GM12801 (cell line): ENCODE results near the gene SH2D1B.

Source experiments
- TF ChIP-seq, protein P1 (sequence below): IDR thresholded peaks from one replicate; pipeline ENCODE4 v1.5.1; 2011; ENCODE audit warnings: control low read depth; ENCODE audit not compliant: insufficient read length; ENCODE audit errors: extremely low read depth

The SH2D1B gene

DNA sequence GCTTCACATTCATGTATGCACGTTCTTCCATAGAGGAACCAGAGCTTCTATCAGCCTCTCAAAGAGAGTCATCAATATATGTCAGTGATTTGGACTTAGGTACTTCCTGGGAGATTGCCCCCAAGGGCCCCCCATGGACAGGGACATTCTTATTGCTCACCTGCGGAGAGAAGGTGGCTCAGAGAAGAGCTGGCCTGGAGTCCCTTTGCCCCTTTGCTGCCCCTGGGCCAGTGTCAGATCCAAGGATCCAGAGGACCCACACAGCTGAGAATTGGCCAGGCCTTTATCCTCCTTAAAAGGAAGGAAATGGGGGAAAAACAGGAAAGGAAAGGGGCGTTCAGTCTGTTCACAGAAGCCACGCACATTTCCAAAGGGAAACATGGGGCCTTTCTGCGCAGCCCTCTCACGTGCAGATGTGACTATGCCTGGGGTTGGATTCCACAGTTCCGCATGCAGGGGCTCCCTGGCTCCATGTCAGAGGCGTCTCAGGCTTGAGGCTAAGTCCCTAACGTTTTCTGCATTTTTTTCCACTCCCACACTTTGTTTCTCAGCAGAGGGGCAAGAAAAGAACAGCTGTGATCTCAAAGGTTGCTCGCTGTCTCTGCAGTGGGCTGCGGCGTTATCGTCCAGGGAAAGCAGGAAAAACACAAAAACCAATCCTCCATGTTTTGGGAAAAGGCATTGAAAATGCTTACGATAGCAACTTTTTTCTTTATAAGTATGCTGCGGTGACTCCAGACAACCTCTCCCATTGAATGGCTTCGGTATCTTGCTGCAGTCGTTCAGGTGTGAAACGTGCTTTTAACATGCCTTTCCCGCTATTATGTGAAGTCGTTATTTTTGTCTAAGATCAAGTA is 24.5 kb downstream of the SH2D1B start:
- TF ChIP-seq, protein P1, sequence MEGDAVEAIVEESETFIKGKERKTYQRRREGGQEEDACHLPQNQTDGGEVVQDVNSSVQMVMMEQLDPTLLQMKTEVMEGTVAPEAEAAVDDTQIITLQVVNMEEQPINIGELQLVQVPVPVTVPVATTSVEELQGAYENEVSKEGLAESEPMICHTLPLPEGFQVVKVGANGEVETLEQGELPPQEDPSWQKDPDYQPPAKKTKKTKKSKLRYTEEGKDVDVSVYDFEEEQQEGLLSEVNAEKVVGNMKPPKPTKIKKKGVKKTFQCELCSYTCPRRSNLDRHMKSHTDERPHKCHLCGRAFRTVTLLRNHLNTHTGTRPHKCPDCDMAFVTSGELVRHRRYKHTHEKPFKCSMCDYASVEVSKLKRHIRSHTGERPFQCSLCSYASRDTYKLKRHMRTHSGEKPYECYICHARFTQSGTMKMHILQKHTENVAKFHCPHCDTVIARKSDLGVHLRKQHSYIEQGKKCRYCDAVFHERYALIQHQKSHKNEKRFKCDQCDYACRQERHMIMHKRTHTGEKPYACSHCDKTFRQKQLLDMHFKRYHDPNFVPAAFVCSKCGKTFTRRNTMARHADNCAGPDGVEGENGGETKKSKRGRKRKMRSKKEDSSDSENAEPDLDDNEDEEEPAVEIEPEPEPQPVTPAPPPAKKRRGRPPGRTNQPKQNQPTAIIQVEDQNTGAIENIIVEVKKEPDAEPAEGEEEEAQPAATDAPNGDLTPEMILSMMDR, result no peak

GRCh38 chr1:162386292-162387225 is 25.4 kb downstream of the SH2D1B start:
- TF ChIP-seq, protein P1, result no peak

- TF ChIP-seq, protein P1, result no peak
Measured at GRCh38 chr1:162385702-162386101, 26.2 kb downstream of the SH2D1B start.

DNA sequence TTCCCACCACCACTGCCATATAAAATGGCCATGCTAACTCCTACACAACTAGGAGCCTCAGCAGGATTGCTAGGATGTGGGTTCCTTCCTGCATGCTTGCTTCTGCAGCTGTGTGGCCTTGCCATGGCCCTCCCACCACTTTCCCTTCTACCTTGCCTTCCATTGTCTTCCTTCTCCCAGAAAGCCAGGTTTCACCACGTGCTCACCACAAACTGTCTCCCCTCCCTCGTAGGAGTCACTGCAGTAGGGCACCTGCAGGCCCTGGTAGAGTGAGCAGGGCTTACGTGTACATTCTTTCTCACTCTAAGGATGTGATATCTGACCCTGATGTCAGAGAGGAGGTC is 26.7 kb downstream of the SH2D1B start:
- TF ChIP-seq, protein P1, result no peak

DNA sequence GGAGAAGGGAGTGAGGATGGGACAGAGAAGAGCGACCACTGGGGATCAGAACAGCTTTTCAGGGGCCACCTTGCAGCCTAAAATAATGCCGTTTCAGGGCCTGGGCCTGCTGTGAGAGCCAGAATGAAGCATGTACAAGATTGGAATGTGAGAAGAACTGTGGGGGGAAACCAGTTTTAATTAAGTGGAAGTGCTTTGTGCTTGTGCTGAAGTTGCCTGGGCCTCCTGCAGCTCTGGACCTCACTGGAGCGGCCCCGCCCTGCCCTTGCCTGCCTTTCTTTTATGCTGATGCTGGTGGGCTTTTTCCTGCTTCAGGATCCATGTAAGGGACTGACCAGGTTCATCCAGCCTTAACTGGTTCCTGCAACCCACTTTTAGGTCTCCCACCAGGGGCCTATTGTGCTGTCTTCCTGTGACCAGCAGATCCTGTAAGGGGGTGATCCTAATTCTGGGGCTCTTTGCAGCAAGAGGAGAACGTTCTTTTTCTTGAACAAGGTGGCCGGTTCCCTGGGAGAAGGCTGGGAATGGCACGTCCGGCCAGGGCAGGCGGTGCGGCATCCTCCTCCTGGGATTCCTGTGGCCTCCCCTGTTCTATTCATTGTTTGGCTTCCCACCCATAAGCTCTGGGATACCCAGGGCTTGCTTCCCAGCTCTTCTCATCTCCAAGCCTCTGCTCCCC is 27.2 kb downstream of the SH2D1B start:
- TF ChIP-seq, protein P1, result no peak

- TF ChIP-seq, protein P1, result no peak
Measured at GRCh38 chr1:162384116-162384515, 27.8 kb downstream of the SH2D1B start.

GRCh38 chr1:162383516-162383915 is 28.4 kb downstream of the SH2D1B start:
- TF ChIP-seq, protein P1, result no peak
